ENCODE measurements around the gene PEMT.
"Not testable (repeated sequence)": the region's sequence is repeated elsewhere in the genome, so short reads cannot be mapped to it uniquely, and the experiment has no call there.

The PEMT gene

DNA sequence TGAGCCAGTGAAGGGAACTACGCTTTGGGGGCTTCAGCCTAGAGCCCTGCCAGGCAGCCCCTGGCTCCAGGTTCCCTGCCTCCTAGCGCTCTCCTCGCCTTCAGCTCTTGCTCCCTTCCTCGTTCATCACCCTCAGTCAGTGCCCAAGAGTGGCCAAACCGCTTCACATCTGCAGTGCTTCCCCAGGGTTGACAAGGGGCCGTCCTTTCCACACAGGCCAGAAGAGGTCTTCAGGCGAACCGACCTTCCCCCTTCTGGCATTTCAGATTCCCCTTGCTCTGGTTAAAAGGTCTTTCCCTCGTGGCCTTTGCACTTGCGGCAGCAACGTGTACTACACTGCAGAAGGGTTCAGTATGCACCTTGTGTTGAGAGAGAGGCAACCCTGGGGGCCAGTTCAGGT is 99.4 kb downstream of the PEMT start:
- TF ChIP-seq ZNF274 (IDR thresholded peaks at IDR 0.05; ENCODE audit: low read depth, low read length), result no peak
- H3K4me3 ChIP-seq (ENCODE audit: low read length), result no peak overlapping the region

DNA sequence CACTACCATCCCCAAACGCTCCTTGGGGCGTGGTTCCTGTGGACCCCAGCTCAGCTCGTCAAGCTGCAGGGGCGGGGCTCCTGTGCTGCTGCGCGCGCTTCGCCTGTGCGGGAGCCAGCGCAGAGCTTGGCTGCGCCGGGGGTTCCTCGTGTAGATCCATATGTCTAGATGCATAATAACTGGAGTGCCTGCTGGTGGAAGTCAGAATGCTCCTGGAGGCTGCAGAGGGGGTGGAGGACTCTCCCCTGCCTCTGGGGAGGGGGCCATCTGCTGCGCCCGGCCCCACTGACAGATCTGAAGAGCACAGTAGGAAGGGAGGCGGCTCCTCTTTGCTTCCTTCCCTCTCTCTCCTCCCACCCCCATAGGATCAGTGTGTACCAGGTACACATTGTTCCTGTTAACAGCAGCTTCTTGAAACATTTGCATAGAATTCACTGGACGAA is 99.9 kb downstream of the PEMT start:
- TF ChIP-seq ZNF274 (IDR thresholded peaks at IDR 0.05; ENCODE audit: low read depth, low read length), result no peak
- H3K4me3 ChIP-seq (ENCODE audit: low read length), result no peak overlapping the region

DNA sequence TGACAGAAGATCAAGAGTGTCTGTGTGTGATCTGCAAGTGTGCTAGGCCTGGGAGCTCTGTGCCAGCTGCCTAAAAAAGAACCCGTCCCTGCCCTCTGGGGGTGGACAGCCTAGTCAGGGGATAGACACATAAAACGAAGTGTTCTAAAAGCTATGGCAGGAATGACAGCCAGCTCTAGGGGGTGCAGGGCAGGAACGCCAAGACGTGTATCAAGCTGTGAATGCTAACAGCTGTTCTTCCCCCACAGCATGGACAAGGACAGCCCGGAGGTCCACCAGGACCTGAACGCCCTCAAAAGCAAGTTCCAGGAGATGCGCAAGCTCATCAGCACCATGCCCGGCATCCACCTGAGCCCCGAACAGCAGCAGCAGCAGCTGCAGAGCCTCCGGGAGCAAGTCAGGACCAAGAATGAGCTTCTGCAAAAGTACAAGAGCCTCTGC is 100.5 kb downstream of the PEMT start:
- TF ChIP-seq ZNF274 (IDR thresholded peaks at IDR 0.05; ENCODE audit: low read depth, low read length), result no peak
- no peak overlapping the region for H3K4me3 ChIP-seq (ENCODE audit: low read length)

DNA sequence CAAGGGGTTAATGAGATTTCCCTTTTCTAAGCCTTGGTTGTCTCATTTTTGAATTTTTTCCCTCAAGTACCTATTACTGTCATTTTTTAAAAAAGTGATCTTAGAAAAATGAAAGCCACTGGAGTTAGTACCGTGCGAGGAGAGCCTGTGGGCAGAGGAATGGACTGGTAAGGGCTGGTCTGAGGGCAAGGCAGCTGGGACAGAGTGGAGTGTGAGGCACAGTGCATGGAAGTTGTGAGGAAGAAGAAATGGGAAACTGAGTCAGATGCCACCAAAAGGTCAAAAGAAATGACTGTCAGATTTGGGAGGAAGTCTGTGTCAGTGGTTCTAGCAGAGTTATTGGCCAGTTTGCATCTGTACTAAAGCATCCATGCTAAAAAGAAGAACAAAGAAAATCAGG is 103.5 kb downstream of the PEMT start:
- H3K4me3 ChIP-seq (ENCODE audit: low read length), result no peak overlapping the region
- TF ChIP-seq ZNF274 (IDR thresholded peaks at IDR 0.05; ENCODE audit: low read depth, low read length), result no peak

DNA sequence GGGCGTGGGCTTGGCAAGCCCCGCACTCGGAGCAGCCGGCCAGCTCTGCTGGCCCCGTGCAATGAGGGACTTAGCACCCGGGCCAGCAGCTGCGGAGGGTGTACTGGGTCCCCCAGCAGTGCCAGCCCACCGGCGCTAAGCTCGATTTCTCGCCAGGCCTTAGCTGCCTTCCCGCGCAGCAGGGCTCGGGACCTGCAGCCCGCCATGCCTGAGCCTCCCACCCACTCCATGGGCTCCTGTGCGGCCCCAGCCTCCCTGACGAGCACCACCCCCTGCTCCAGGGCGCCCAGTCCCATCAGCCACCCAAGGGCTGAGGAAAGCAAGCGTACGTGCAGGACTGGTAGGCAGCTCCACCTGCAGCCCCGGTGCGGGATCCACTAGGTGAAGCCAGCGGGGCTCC is 105.1 kb downstream of the PEMT start:
- not testable (repeated sequence) for H3K4me3 ChIP-seq (ENCODE audit: low read length)

DNA sequence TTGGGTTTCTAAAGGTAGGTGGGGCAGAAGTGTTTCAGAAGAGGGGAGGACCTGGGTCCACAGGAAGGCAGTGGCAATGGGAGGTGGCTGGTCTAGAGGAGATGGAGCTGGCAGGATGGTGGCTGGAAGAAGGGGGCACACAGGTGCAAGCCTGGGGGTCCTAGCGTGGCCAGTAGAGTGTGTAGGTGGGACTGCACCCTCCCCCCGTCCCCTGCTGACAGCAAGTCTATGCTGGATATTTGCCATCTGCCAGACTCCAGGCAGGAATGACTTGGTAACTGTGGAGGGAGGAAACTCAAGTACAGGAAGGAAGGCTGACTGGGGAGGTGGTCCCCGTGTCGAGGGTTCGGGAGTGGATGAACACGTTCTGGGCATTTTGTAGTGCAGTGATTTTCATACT is 106.1 kb downstream of the PEMT start:
- H3K4me3 ChIP-seq (ENCODE audit: low read length), result no peak overlapping the region
- no peak for TF ChIP-seq ZNF274 (IDR thresholded peaks at IDR 0.05; ENCODE audit: low read depth, low read length)

DNA sequence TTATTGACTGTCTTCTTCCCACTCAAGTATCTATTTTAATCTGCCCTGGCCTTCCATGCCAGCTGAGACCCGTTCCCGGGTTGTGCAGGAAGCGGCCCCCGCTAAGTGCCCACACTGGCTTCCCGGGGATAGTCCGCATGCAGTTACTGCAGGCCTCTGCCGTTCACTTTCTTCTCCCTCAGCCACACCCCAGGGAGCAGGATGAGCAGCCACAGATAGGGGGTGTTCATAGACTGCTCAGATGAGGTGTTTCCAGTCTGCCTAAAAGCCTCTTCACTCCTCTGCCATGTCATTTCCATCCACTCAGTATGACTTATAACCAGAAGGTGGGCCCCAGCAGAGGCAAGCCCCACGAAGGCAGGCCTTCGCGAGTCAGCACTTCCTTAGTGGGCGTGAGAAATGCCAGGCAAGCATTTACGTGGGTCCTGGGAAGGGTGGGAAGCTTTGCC is 107.0 kb downstream of the PEMT start:
- TF ChIP-seq ZNF274 (IDR thresholded peaks at IDR 0.05; ENCODE audit: low read depth, low read length), result no peak

DNA sequence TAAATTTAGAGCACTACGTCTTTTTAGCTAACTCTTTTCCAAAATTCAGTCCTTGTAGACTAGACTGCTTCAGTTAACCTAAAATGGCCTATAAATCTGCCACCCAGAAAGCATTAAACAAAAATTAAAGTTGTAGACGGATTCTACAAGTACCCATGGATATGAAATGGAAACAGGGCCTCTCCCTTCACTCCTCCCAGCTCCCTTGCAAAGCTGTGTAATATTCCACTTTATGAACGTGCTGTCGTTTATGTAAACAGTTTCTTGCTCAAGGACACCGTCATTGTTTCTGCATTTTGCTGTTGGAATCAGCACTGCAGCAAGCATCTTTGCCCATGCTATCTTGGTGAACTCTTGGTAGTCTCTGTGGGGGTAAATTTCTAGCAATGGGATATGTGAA is 109.6 kb downstream of the PEMT start:
- H3K4me3 ChIP-seq (ENCODE audit: low read length), result no peak overlapping the region
- no peak for TF ChIP-seq ZNF274 (IDR thresholded peaks at IDR 0.05; ENCODE audit: low read depth, low read length)

More for the DNA sequence above, 107.0 kb downstream of the PEMT start:
- H3K4me3 ChIP-seq (ENCODE audit: low read length), result no peak overlapping the region

DNA sequence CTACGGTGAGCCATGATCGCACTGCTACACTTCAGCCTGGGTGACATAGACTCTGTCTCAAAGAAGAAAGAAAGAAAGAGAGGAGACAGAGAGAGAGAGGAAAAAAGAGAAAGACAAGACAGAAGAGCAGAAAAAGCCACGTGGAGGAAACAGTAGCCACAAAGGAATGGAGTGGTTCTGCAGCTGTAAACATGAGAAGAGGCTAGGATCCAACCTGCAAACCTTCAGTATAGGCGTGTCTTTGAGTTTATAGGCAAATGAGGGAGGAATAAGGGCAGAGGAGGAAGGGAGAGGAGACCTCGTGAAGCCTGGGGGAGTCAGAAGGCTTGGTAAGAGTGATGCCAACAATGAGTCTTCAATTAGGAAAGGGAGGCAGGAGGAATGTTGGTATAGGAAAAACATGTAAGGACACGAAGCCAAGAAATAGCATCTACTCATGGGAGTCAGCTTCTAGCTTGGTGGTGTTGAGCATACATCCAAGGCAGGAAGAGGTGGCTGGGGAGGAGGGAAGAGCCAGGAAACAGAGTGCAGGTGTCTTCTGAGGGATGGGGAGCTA is 110.8 kb downstream of the PEMT start:
- H3K4me3 ChIP-seq (ENCODE audit: low read length), result no peak overlapping the region
- no peak for TF ChIP-seq ZNF274 (IDR thresholded peaks at IDR 0.05; ENCODE audit: low read depth, low read length)

DNA sequence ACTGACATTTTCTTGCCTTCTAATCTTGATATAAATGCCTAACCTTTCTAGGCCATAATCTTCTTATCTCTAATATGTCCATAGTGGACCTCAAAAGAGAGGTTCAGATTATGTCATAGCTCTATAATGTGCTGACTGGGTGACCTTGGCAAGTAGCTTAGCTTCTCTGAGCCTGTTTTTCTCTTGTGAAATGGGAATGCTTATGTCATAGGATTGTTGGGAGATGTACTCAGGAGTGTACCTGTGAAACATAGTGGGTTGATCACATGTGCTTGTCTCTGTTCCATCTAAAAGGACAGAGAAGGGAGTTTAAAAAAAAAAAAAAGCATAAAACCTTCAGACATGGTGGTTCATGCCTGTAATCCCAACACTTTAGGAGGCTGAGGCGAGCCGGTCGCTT is 112.3 kb downstream of the PEMT start:
- no peak for TF ChIP-seq ZNF274 (IDR thresholded peaks at IDR 0.05; ENCODE audit: low read depth, low read length)
- H3K4me3 ChIP-seq (ENCODE audit: low read length), result no peak overlapping the region

DNA sequence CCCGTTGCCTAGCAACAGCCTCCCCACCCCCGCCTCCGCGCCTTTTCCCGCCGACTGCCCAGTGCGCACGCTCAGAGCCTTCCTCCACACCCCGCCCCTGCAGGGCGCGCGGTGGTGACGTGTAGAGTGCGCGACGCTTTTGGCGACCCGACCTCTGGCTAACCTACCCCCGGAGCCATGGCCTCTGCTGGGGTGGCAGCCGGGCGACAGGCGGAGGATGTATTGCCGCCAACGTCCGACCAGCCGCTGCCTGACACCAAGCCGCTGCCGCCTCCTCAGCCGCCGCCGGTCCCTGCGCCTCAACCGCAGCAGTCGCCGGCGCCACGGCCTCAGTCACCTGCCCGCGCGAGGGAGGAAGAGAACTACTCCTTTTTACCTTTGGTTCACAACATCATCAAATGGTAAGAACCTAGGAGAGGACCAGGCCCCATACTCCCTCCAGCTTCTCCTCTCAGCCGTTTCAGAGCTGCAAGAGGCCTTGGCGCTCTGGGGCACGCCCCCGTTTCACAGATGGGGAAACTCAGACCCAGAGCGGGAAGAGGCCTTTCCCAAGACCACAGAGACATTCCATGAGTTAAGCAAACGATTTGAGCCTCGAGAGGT is 114.5 kb downstream of the PEMT start, which contains the start of gene MED9:
MED9 (plus strand) TSS at position 136 of the 603 bp plus-strand sequence; CDS start at position 178, 42 bp downstream.
- H3K4me3 ChIP-seq (ENCODE audit: low read length), result peak within 1 kb of the TSS; percentile 82
- TF ChIP-seq ZNF274 (IDR thresholded peaks at IDR 0.05; ENCODE audit: low read depth, low read length), result no peak

DNA sequence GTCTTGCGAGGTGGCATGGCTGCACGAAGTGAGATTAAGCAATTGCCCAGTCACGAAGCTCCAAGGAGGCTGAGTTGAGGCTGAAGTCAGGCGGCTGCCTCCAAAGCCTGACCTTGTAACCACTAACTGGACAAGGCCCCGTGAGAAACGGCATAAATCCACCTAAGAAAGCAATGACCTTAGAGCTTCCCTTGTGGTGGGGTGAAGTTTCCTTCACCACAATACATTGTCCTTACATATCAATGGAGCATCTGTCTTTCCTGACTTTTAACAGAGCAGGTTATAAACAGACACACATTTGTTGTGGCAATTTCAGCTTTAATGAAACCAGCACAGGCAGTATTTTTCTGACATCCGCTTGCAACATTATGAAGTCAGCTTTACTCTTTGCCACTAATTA is 117.2 kb downstream of the PEMT start:
- no peak for TF ChIP-seq ZNF274 (IDR thresholded peaks at IDR 0.05; ENCODE audit: low read depth, low read length)
- H3K4me3 ChIP-seq (ENCODE audit: low read length), result no peak overlapping the region

DNA sequence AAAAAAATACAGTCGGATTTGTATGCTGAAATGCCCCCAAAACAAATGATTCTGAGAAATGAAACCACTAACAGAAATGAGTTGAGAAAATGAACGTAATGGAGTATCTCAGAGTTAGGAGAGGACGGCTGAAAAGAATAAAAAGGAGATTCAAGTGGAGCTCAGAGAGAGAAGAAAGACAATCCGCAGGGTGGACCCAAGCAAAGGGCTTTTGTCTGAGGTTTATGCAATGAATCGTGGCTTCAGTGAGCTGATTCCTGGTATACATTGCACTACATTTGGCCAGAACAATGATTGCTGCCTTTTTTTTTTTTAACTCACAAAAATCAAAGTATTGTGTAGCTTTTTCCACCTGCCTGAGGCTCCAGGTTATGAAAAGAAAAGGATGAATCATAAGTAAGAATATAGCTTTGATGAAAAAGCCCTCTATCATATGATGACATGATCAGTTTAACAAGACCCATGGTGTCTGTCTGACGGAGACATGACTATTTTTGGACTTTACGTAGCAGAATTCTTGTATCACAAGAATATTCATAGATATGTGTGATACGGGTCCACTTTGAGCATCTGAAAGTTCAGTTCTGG is 119.1 kb downstream of the PEMT start:
- no peak overlapping the region for H3K4me3 ChIP-seq (ENCODE audit: low read length)
- no peak for TF ChIP-seq ZNF274 (IDR thresholded peaks at IDR 0.05; ENCODE audit: low read depth, low read length)

DNA sequence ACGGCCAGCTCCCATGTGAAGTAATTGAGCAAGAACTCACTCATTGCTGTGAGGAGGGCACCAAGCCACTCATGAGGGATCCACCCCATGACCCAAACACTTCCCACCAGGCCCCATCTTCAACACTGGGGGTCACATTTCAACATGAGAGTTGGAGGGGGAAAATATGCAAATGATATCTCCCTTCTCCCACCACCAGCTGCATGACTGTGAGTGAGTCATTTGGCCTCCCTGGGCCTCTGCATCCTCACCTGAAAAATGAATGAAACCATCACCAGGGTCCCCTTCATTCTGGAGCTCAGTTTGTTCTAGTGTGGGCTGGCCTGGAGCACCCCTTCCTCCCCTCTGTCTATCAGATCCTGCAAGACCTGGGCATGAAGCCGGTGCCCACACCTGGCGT is 121.5 kb downstream of the PEMT start:
- no peak overlapping the region for H3K4me3 ChIP-seq (ENCODE audit: low read length)
- TF ChIP-seq ZNF274 (IDR thresholded peaks at IDR 0.05; ENCODE audit: low read depth, low read length), result no peak

DNA sequence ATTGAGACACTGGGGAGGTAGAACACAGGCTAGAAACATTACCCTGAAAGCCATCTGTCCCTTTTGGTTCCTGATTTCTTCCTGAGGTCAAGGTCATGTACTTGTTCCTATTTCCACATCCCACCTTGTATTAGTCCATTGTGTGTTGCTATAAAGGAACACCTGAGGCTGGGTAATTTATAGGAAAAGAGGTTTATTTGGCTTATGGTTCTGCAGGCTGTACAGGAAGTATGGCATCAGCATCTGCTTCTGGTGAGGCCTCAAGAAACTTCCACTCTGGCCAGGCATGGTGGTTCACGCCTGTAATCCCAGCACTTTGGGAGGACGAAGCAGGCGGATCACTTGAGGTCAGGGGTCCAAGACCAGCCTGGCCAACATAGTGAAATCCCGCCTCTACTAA is 122.2 kb downstream of the PEMT start:
- H3K4me3 ChIP-seq (ENCODE audit: low read length), result no peak overlapping the region
- TF ChIP-seq ZNF274 (IDR thresholded peaks at IDR 0.05; ENCODE audit: low read depth, low read length), result no peak

Data from GM08714 (cell line).